ENCODE results near the gene RGP1.
A peak's percentile ranks its signal among the peaks of the same experiment; 100 is the strongest.

Gene RGP1

GRCh38 chr9:35743880-35744518 is 5.1 kb upstream of the RGP1 start:
- no peak overlapping the region for H3K4me3 ChIP-seq (ENCODE audit: insufficient read length, low read depth)
- TF ChIP-seq YY1 (IDR thresholded peaks at IDR 0.05; ENCODE audit: insufficient read depth, insufficient read length) (no peak), SUZ12 (IDR thresholded peaks at IDR 0.05; ENCODE audit: extremely low read depth, insufficient read depth, insufficient read length) (no peak), ZNF274 (IDR thresholded peaks at IDR 0.05; ENCODE audit: low read depth, low read length) (no peak)
- no peak overlapping the region for H3K9ac ChIP-seq (ENCODE audit: insufficient read length, low read depth)
- H3K9me3 ChIP-seq (ENCODE audit: insufficient read depth, low read length): no peaks in the 10 kb centered on the region
- H3K4me1 ChIP-seq (ENCODE audit: insufficient read depth, insufficient read length): peaks cover 6% of the 10 kb centered on the region
- H3K27me3 ChIP-seq (ENCODE audit: insufficient read depth, insufficient read length): no peaks in the 10 kb centered on the region
- H3K36me3 ChIP-seq (ENCODE audit: insufficient read depth, insufficient read length, low read length): peaks cover 85% of the 10 kb centered on the region
- no peak for DNase-seq (ENCODE audit: low read depth, low spot score)

GRCh38 chr9:35745569-35745968 is 3.5 kb upstream of the RGP1 start:
- Histone ChIP-seq H3K36me3 (ENCODE audit: insufficient read depth, insufficient read length, low read length) (peaks cover 74% of the 10 kb centered on the region), H3K4me3 (ENCODE audit: insufficient read length, low read depth) (no peak overlapping the region), H3K9ac (ENCODE audit: insufficient read length, low read depth) (no peak overlapping the region), H3K4me1 (ENCODE audit: insufficient read depth, insufficient read length) (peaks cover 11% of the 10 kb centered on the region), H3K27me3 (ENCODE audit: insufficient read depth, insufficient read length) (no peaks in the 10 kb centered on the region), H3K9me3 (ENCODE audit: insufficient read depth, low read length) (no peaks in the 10 kb centered on the region)
- TF ChIP-seq SUZ12 (IDR thresholded peaks at IDR 0.05; ENCODE audit: extremely low read depth, insufficient read depth, insufficient read length) (no peak), ZNF274 (IDR thresholded peaks at IDR 0.05; ENCODE audit: low read depth, low read length) (no peak), YY1 (IDR thresholded peaks at IDR 0.05; ENCODE audit: insufficient read depth, insufficient read length) (no peak)
- no peak for DNase-seq (ENCODE audit: low read depth, low spot score)

GRCh38 chr9:35746583-35746982 is 2.5 kb upstream of the RGP1 start:
- Histone ChIP-seq H3K27me3 (ENCODE audit: insufficient read depth, insufficient read length) (no peaks in the 10 kb centered on the region), H3K4me3 (ENCODE audit: insufficient read length, low read depth) (peak overlapping the region; percentile 92), H3K4me1 (ENCODE audit: insufficient read depth, insufficient read length) (peaks cover 11% of the 10 kb centered on the region), H3K9ac (ENCODE audit: insufficient read length, low read depth) (peak overlapping the region; percentile 1), H3K36me3 (ENCODE audit: insufficient read depth, insufficient read length, low read length) (peaks cover 75% of the 10 kb centered on the region), H3K9me3 (ENCODE audit: insufficient read depth, low read length) (no peaks in the 10 kb centered on the region)
- TF ChIP-seq ZNF274 (IDR thresholded peaks at IDR 0.05; ENCODE audit: low read depth, low read length): no peak
- TF ChIP-seq YY1 (IDR thresholded peaks at IDR 0.05; ENCODE audit: insufficient read depth, insufficient read length): no peak
- no peak for TF ChIP-seq SUZ12 (IDR thresholded peaks at IDR 0.05; ENCODE audit: extremely low read depth, insufficient read depth, insufficient read length)
- DNase-seq (ENCODE audit: low read depth, low spot score): no peak

GRCh38 chr9:35748242-35748857 is 737 bp upstream of the RGP1 start:
- H3K36me3 ChIP-seq (ENCODE audit: insufficient read depth, insufficient read length, low read length): peaks cover 75% of the 10 kb centered on the region
- no peak for DNase-seq (ENCODE audit: low read depth, low spot score)
- H3K9ac ChIP-seq (ENCODE audit: insufficient read length, low read depth): peak overlapping the region; percentile 97
- peaks cover 11% of the 10 kb centered on the region for H3K4me1 ChIP-seq (ENCODE audit: insufficient read depth, insufficient read length)
- H3K9me3 ChIP-seq (ENCODE audit: insufficient read depth, low read length): no peaks in the 10 kb centered on the region
- no peaks in the 10 kb centered on the region for H3K27me3 ChIP-seq (ENCODE audit: insufficient read depth, insufficient read length)
- TF ChIP-seq ZNF274 (IDR thresholded peaks at IDR 0.05; ENCODE audit: low read depth, low read length) (no peak), SUZ12 (IDR thresholded peaks at IDR 0.05; ENCODE audit: extremely low read depth, insufficient read depth, insufficient read length) (no peak), YY1 (IDR thresholded peaks at IDR 0.05; ENCODE audit: insufficient read depth, insufficient read length) (no peak)
- H3K4me3 ChIP-seq (ENCODE audit: insufficient read length, low read depth): peak overlapping the region; percentile 92

GRCh38 chr9:35749515-35750255 is 598 bp downstream of the RGP1 start:
- Histone ChIP-seq H3K9ac (ENCODE audit: insufficient read length, low read depth) (peak overlapping the region; percentile 97), H3K9me3 (ENCODE audit: insufficient read depth, low read length) (no peaks in the 10 kb centered on the region), H3K27me3 (ENCODE audit: insufficient read depth, insufficient read length) (no peaks in the 10 kb centered on the region), H3K4me1 (ENCODE audit: insufficient read depth, insufficient read length) (peaks cover 12% of the 10 kb centered on the region), H3K4me3 (ENCODE audit: insufficient read length, low read depth) (peak overlapping the region; percentile 92), H3K36me3 (ENCODE audit: insufficient read depth, insufficient read length, low read length) (peaks cover 75% of the 10 kb centered on the region)
- TF ChIP-seq YY1 (IDR thresholded peaks at IDR 0.05; ENCODE audit: insufficient read depth, insufficient read length): no peak
- no peak for TF ChIP-seq ZNF274 (IDR thresholded peaks at IDR 0.05; ENCODE audit: low read depth, low read length)
- no peak for DNase-seq (ENCODE audit: low read depth, low spot score)

- no peak for TF ChIP-seq SUZ12 (IDR thresholded peaks at IDR 0.05; ENCODE audit: extremely low read depth, insufficient read depth, insufficient read length)
- no peak for TF ChIP-seq ZNF274 (IDR thresholded peaks at IDR 0.05; ENCODE audit: low read depth, low read length)
- TF ChIP-seq YY1 (IDR thresholded peaks at IDR 0.05; ENCODE audit: insufficient read depth, insufficient read length): no peak
- H3K4me3 ChIP-seq (ENCODE audit: insufficient read length, low read depth): peak overlapping the region; percentile 92
- no peaks in the 10 kb centered on the region for H3K27me3 ChIP-seq (ENCODE audit: insufficient read depth, insufficient read length)
- H3K9ac ChIP-seq (ENCODE audit: insufficient read length, low read depth): peak overlapping the region; percentile 97
- peaks cover 12% of the 10 kb centered on the region for H3K4me1 ChIP-seq (ENCODE audit: insufficient read depth, insufficient read length)
- H3K36me3 ChIP-seq (ENCODE audit: insufficient read depth, insufficient read length, low read length): peaks cover 75% of the 10 kb centered on the region
- H3K9me3 ChIP-seq (ENCODE audit: insufficient read depth, low read length): no peaks in the 10 kb centered on the region
- DNase-seq (ENCODE audit: low read depth, low spot score): no peak
These were observed 1.1 kb downstream of the RGP1 start for GRCh38 chr9:35750256-35750531.

- H3K36me3 ChIP-seq (ENCODE audit: insufficient read depth, insufficient read length, low read length): peaks cover 52% of the 10 kb centered on the region
These were observed 4.4 kb downstream of the RGP1 start for GRCh38 chr9:35753466-35753865.

More at GRCh38 chr9:35753466-35753865, 4.4 kb downstream of the RGP1 start:
- no peaks in the 10 kb centered on the region for H3K27me3 ChIP-seq (ENCODE audit: insufficient read depth, insufficient read length)
- no peak for DNase-seq (ENCODE audit: low read depth, low spot score)
- TF ChIP-seq ZNF274 (IDR thresholded peaks at IDR 0.05; ENCODE audit: low read depth, low read length) (no peak), YY1 (IDR thresholded peaks at IDR 0.05; ENCODE audit: insufficient read depth, insufficient read length) (no peak), SUZ12 (IDR thresholded peaks at IDR 0.05; ENCODE audit: extremely low read depth, insufficient read depth, insufficient read length) (no peak)
- H3K4me1 ChIP-seq (ENCODE audit: insufficient read depth, insufficient read length): peaks cover 15% of the 10 kb centered on the region
- no peak overlapping the region for H3K9ac ChIP-seq (ENCODE audit: insufficient read length, low read depth)
- H3K9me3 ChIP-seq (ENCODE audit: insufficient read depth, low read length): no peaks in the 10 kb centered on the region
- H3K4me3 ChIP-seq (ENCODE audit: insufficient read length, low read depth): no peak overlapping the region
